Suprapubic skin (tissue), 4 donors: Measurements from ENCODE around the gene GNA12. TPM values are rescaled to one million over a fixed set of nuclear protein-coding genes. Genes with fewer than 3 reads are reported as not detected.

Experiments
- DNase-seq, 2 donors: peaks; one replicate each; pipeline ENCODE4 v3.0.0-alpha.2; 2019; ENCODE audit warnings: low spot score in 2 of 2
- H3K27ac ChIP-seq: fragments of 200-600 bp; sonication (generic); one replicate; pipeline ENCODE4 v1.5.1; 2019
- H3K27me3 ChIP-seq: fragments of 200-600 bp; sonication (generic); one replicate; pipeline ENCODE4 v1.5.1; 2019
- H3K36me3 ChIP-seq: fragments of 200-600 bp; sonication (generic); one replicate; pipeline ENCODE4 v1.5.1; 2019
- H3K4me1 ChIP-seq: fragments of 200-600 bp; sonication (generic); one replicate; pipeline ENCODE4 v1.5.1; 2019
- H3K4me3 ChIP-seq: fragments of 200-600 bp; sonication (generic); one replicate; pipeline ENCODE4 v1.5.1; 2019; ENCODE audit warnings: mild to moderate bottlenecking
- H3K9me3 ChIP-seq: fragments of 200-600 bp; sonication (generic); one replicate; pipeline ENCODE4 v1.5.1; 2019
- EP300 ChIP-seq: sonication (generic); formaldehyde crosslinking; IDR thresholded peaks from one replicate; pipeline ENCODE4 v1.6.1; 2017; ENCODE audit warnings: antibody characterized with exemption
- POLR2A ChIP-seq, 2 donors: fragments of 450-650 bp; IDR thresholded peaks; one replicate each; pipeline ENCODE4 v1.6.1; 2017; ENCODE audit warnings: antibody characterized with exemption in 2 of 2, mild to moderate bottlenecking in 2 of 2, moderate library complexity in 2 of 2
- POLR2AphosphoS5 ChIP-seq, 3 donors: sonication (generic); formaldehyde crosslinking; IDR thresholded peaks; one replicate each; pipeline ENCODE4 v1.6.1; 2017; ENCODE audit warnings: antibody characterized with exemption in 3 of 3
- WGBS: methylation state at CpG from one replicate; pipeline ENCODE4 v1.1.5; 2018; 5-methylcytosine and 5-hydroxymethylcytosine counted together
- total RNA-seq, 4 donors: library from RNA; depleted of rRNA; stranded (reverse); fragments of >200 nt; gene quantifications; one replicate each; pipeline ENCODE4 v1.1.0, GENCODE V29; 2016
- TF ChIP-seq, protein P1 (sequence below), 2 donors: fragments of 200-600 bp in 1 of 2; fragments of 450-650 bp in 1 of 2; sonication (generic) in 1 of 2; IDR thresholded peaks; one replicate each; pipeline ENCODE4 v1.5.1; 2016 to 2019; ENCODE audit warnings: antibody characterized with exemption in 2 of 2, mild to moderate bottlenecking in 1 of 2, moderate library complexity in 1 of 2

The GNA12 gene
- total RNA-seq, 4 donors from 2014 or later = 9.7 to 15.0 (median 13.3) TPM

DNA sequence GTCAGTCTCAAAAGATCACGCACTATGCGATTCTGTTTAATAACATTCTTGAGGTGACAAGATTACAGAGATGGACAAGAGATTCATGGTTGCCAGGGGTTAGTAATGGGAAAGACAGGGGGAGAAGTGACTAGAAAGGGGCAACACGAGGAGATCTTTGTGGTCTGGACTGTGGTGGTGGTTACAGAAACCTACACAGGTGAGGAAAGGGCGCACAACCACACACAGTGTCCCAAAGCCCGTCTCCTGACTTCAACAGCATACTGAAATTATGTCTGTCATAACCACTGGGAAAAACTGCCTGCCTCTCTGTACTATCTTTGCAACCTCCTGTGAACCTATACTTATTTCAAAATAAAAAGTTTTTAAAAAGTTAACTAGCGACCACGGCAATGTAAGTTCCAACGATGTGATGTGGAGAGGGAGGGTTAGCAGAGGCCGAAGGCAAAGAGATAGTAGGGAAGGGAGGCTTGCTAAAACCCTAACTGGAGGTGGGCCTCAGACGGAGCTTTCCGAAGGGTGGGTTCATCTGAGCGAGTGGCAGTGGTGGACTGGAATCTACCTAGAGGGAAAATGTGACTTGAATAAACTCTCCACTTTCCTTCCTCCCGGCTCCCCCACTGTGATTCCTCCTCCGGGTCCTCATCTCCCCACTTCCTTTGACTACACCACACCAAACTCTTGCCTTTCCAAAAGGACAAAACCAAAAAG is 43.7 kb downstream of the GNA12 start:
- Histone ChIP-seq H3K4me3 (no peak overlapping the region), H3K4me1 (peaks cover 39% of the 10 kb centered on the region), H3K9me3 (no peaks in the 10 kb centered on the region), H3K27me3 (no peaks in the 10 kb centered on the region), H3K27ac (no peak overlapping the region), H3K36me3 (no peaks in the 10 kb centered on the region)
- WGBS = 93% methylated on average over 14 of the region's 14 CpGs
- DNase-seq = no peak
- no peak for TF ChIP-seq EP300
- no peak for TF ChIP-seq POLR2AphosphoS5 (IDR thresholded peaks at IDR 0.05)
- TF ChIP-seq, protein P1, sequence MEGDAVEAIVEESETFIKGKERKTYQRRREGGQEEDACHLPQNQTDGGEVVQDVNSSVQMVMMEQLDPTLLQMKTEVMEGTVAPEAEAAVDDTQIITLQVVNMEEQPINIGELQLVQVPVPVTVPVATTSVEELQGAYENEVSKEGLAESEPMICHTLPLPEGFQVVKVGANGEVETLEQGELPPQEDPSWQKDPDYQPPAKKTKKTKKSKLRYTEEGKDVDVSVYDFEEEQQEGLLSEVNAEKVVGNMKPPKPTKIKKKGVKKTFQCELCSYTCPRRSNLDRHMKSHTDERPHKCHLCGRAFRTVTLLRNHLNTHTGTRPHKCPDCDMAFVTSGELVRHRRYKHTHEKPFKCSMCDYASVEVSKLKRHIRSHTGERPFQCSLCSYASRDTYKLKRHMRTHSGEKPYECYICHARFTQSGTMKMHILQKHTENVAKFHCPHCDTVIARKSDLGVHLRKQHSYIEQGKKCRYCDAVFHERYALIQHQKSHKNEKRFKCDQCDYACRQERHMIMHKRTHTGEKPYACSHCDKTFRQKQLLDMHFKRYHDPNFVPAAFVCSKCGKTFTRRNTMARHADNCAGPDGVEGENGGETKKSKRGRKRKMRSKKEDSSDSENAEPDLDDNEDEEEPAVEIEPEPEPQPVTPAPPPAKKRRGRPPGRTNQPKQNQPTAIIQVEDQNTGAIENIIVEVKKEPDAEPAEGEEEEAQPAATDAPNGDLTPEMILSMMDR (IDR thresholded peaks at IDR 0.05) = no peak
- no peak for TF ChIP-seq POLR2A (IDR thresholded peaks at IDR 0.05)

DNA sequence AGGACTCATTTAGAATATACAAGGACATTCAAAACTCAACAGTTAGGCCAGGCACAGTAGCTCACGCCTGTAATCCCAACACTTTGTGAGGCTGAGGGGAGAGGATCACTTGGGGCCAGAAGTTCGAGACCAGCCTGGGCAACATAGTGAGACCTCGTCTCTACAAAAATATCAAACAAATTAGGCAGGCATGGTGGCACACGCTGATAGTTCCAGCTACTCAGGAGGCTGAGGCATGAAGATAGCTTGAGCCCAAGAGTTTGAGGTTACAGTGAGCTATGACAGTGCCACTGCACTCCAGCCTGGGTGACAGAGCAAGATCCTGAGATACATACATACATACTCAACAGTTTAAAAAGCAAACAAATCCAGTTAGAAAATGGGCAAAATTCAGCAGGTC is 44.9 kb downstream of the GNA12 start:
- Histone ChIP-seq H3K4me3 (no peak overlapping the region), H3K27me3 (no peaks in the 10 kb centered on the region), H3K36me3 (peaks cover 7% of the 10 kb centered on the region), H3K9me3 (no peaks in the 10 kb centered on the region), H3K4me1 (peaks cover 39% of the 10 kb centered on the region), H3K27ac (no peak overlapping the region)
- WGBS = 92% methylated on average over 4 of the region's 4 CpGs
- no peak for DNase-seq
- TF ChIP-seq POLR2AphosphoS5 (IDR thresholded peaks at IDR 0.05) = no peak
- TF ChIP-seq EP300 = no peak
- no peak for TF ChIP-seq POLR2A (IDR thresholded peaks at IDR 0.05)
- TF ChIP-seq, protein P1 (IDR thresholded peaks at IDR 0.05) = no peak

DNA sequence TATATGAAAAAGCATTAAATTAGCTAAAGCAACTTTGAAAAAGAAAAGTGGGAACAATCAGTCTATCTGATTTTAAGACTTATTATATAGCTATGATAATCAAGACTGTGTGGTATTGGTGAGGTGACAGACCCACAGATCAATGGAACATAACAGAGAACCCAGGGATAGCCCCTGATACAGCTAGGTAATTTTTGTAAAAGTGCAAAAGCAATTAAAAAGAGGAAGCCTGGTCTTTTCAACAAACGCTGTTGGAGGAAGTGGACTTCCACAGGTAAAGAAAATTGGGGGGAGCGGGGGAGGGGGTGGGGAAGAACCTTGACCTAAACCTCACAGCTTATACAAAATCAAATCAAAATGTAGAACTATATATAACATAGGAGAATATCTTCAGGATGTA is 45.4 kb downstream of the GNA12 start:
- TF ChIP-seq, protein P1 (IDR thresholded peaks at IDR 0.05) = no peak
- TF ChIP-seq POLR2AphosphoS5 (IDR thresholded peaks at IDR 0.05) (no peak), POLR2A (IDR thresholded peaks at IDR 0.05) (no peak), EP300 (no peak)
- 94% methylated on average over 2 of the region's 2 CpGs for WGBS

DNA sequence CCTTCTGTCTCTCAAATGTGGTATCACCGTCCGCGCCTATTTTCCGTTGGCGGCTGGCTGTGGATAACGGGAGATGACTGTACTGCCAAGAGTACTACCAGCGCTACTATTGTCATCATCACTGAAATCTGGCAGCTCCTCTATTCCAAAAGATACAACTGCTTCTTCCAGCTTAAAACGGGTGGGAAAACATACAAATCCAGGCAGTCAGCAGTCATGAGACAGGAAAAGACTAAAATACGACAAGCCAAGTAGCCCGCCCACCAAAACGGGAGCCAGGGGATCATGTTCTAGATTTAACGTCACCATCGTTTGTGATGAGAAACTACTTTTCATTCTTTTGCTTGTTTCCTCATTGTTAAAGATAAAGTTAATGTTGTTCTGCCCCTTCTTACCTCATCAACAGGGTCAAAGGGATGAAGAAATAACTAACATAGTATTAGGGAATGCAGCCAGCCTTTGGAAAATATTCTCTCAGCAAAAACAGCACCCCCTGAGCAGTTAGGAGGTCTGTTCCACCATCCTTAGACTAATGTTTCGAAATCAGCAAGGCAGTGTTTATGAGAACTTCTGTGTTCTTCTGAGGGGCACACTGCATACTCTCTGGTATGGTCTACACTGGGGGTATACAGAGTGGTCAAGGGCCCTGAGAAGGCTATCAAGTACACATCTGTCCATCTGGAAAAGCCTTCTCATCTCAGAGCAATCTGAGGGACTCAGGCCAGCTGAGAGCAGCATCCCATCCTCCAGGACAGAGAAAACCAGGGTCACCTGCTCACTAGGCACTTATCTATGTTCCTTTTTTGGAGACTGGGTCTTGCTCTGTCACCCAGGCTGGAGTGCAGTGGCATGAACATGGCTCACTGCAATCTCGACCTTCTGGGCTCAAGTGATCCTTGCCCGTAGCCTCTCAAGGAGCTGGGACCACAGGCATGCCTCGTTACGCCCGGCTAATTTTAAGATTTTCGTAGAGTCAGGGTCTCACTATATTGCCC is 47.5 kb downstream of the GNA12 start:
- Histone ChIP-seq H3K9me3 (no peaks in the 10 kb centered on the region), H3K4me1 (peaks cover 20% of the 10 kb centered on the region), H3K27ac (peak overlapping the region; percentile 70), H3K36me3 (peaks cover 24% of the 10 kb centered on the region), H3K27me3 (no peaks in the 10 kb centered on the region), H3K4me3 (peak overlapping the region; percentile 5)
- 74% methylated on average over 20 of the region's 20 CpGs for WGBS
- TF ChIP-seq POLR2A (IDR thresholded peaks at IDR 0.05) = no peak
- peak in 1 of 3 donors; percentile 21 for TF ChIP-seq POLR2AphosphoS5 (IDR thresholded peaks at IDR 0.05)
- DNase-seq = peak; percentile 90

More for the DNA sequence above, 45.4 kb downstream of the GNA12 start:
- Histone ChIP-seq H3K36me3 (peaks cover 7% of the 10 kb centered on the region), H3K4me3 (no peak overlapping the region), H3K4me1 (peaks cover 38% of the 10 kb centered on the region), H3K9me3 (no peaks in the 10 kb centered on the region), H3K27ac (no peak overlapping the region), H3K27me3 (no peaks in the 10 kb centered on the region)
- DNase-seq = no peak

DNA sequence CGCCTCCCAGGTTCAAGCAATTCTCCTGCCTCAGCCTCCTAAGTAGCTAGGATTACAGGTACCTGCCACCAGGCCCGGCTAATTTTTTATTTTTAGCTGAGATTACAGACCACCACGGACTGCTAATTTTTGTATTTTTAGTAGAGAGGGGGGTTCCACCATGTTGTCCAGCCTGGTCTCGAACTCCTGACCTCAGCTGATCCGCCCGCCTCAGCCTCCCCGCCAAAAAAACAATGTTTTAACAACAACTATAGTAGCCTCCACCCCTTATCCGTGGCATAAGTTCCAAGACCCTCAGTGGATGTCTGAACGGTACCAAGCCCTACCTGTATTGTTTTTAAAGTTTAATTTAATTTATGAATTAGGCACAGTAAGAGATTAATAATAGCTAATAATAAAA is 48.2 kb downstream of the GNA12 start:
- WGBS = 77% methylated on average over 9 of the region's 9 CpGs
- DNase-seq = no peak
- H3K27ac ChIP-seq = peak overlapping the region; percentile 70

More for the DNA sequence above, 48.2 kb downstream of the GNA12 start:
- no peak overlapping the region for H3K4me3 ChIP-seq
- H3K4me1 ChIP-seq = peaks cover 12% of the 10 kb centered on the region
- no peak for TF ChIP-seq POLR2A (IDR thresholded peaks at IDR 0.05)
- TF ChIP-seq POLR2AphosphoS5 (IDR thresholded peaks at IDR 0.05) = no peak
- TF ChIP-seq, protein P1 (IDR thresholded peaks at IDR 0.05) = no peak
- no peak for TF ChIP-seq EP300
- H3K36me3 ChIP-seq = peaks cover 24% of the 10 kb centered on the region
- no peaks in the 10 kb centered on the region for H3K9me3 ChIP-seq
- H3K27me3 ChIP-seq = no peaks in the 10 kb centered on the region
